Left hindlimb (tissue), 1 donor: Measurements from ENCODE around the gene IFI35.
"Not testable (repeated sequence)": the region's sequence is repeated elsewhere in the genome, so short reads cannot be mapped to it uniquely, and the experiment has no call there.

Experiments
- DNase-seq: peaks from one replicate; pipeline ENCODE4 v3.0.0-alpha.2; 2018

The IFI35 gene

DNA sequence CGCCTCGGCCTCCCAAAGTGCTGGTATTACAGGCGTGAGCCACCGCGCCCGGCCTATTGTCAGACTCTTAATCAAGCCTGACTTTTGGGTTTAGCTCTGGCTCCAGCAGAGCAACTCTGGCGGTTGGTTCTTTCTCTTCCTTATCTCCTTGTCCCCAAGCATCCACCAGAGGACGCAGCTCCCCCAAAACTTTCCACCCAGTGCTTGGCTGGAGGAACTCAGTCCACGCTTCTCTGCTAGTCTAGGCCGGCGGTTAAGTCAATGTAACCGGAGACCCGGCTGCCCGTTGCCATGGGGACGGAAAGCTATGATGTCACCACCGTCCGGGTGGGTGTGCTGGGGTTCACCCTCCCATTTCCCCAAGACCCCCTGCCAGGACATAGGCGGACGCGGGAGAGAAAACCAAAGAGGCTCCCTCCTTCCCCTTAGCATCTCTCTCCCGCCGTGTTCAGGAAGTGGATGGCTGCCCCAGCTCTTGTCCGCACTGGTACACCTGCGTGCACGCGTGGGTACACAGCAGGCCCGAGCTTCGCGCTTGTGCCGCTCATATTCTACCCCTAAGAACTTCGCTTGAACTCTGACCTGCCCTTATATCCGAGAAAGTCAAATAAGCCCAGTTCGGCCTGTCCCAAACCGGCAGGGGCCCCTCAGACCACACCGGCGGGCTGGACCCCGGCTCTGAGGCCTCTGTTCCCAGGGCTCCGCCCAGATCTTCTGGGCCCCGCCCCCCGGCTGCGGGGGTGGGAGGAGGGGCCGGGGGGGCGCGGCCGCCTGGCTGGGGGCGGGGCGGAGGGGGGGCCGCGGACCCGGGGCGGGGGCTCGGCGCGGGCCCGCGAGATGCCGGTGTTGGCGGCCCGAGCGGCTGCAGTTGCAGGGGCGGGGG lies 18.1 kb downstream of the IFI35 start, which contains the start of gene RND2:
RND2 (plus strand) TSS at position 825 of the 883 bp plus-strand sequence. CDS start 117 bp downstream, outside the sequence.
- DNase-seq: peak; percentile 95

DNA sequence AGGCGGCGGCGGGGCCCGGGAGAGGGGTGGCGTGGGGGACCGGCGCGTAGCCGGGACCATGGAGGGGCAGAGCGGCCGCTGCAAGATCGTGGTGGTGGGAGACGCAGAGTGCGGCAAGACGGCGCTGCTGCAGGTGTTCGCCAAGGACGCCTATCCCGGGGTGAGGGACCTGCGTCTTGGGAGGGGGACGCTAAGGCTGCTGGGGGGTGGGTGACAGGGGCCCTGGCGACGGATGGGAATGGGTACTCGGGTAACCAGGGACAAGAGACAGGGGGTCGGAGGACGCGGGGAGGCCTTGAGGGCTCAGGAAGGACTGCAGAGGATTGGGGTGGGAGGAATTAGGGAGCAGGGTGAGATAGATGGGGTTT lies 18.7 kb downstream of the IFI35 start:
- DNase-seq: no peak

DNA sequence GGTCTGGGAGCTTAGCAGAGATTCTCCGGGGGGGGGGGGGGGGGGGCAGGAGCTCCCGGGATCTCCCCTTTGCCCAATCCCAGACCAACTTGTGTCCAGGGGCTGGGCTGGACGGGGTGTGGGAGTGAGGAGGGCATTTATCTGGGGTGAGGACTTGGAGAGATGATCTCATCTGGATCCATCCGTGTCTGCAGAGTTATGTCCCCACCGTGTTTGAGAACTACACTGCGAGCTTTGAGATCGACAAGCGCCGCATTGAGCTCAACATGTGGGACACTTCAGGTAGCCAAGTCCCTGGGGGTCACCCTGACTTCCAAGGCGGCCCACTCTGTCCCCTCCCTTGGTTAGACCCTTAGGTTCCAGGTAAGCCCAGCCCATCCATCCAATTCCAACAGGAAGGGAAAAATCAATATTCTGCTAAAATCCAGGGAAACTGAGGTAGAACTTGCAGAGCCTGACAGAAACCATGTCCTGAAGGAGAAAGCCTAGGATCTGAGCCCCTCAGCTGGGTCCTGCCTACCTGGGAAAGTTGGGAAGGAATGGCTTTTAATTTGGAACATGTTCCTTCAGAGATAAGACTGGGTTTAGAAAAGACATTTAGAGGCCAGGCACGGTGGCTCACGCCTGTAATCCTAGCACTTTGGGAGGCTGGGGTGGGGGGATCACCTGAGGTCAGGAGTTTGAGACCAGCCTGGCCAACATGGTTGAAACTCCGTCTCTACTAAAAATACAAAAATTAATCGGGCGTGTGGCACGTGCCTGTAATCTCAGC lies 19.4 kb downstream of the IFI35 start:
- no peak for DNase-seq

DNA sequence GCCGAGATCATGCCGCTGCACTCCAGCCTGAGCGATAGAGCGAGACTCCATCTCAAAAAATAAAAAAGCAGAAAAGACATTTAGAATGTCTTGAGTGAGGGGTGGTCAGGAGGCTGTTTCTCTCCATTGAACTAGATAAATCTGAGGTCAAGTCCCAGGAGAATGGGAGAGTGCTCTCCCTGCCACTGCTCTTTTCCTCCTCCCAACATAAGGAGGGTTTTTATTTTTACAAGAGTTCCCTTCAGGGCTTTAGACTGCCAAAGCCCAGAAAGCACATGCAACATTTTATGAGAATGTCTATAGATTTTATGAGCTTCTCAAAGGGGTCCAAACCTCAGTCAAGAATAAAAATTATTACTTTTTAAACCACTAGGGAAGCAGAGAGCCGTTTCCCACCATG lies 20.0 kb downstream of the IFI35 start:
- no peak for DNase-seq

DNA sequence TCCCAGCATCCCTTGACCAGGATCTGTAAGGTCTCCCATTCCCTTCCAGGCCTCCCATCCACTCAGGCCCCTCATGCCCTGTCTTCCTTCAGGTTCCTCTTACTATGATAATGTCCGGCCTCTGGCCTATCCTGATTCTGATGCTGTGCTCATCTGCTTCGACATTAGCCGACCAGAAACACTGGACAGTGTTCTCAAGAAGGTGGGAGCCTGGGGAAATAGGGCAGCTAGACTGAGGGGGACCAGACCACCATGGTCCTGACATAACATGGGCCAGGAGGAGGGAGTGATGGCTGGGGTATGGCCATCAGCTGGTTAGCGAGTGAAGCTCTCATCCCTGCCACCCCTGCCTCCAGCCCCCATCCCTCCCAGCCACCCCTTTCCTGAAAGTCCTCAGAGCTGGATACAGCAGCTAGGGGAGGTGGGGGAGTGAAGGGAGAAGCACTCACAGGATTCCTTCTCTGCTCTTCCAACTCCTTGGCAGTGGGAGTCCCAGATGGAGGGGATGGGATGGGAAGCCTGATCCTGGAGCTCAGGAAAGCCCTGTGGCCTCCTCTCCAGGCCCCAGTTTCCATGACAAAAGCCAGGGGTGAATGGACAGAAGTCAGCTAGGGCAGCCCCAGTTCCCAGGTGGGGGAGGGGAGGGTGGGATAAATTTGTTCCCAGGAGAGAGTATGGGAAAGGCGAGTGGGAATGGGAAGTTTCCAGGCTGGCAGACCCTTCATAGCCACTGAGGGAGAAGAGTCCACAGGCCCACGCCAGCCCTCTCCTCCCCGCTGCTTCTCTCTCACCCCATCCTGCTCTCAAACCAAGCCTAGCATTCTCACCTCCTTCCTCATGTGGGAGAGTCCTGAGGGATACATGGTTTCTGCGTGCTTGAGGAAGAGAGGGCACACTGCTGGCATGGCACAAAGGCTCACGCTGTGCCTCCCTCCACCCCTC lies 20.8 kb downstream of the IFI35 start:
- DNase-seq: no peak

DNA sequence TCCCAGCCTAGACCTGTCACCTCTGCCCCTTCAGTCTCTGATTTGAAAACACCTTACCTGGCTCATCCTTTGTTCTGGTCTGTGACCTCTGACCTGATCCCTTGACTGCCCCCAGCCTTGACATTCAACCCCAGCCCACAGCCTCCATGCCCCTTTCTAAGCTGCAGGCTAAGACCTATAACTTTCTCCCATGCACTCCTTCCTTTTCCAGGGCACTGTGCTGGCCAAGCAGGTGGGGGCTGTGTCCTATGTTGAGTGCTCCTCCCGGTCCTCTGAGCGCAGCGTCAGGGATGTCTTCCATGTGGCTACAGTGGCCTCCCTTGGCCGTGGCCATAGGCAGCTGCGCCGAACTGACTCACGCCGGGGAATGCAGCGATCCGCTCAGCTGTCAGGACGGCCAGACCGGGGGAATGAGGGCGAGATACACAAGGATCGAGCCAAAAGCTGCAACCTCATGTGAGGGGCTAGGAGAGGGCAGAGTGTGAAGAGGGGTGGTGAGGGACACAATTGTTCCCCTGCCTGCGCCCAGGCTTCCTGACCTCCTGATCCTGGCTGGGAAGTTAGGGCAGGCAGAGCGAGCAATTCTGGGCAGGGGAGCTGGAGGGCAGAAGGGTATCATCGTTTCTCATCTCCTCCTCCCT lies 21.8 kb downstream of the IFI35 start:
- DNase-seq: no peak

DNA sequence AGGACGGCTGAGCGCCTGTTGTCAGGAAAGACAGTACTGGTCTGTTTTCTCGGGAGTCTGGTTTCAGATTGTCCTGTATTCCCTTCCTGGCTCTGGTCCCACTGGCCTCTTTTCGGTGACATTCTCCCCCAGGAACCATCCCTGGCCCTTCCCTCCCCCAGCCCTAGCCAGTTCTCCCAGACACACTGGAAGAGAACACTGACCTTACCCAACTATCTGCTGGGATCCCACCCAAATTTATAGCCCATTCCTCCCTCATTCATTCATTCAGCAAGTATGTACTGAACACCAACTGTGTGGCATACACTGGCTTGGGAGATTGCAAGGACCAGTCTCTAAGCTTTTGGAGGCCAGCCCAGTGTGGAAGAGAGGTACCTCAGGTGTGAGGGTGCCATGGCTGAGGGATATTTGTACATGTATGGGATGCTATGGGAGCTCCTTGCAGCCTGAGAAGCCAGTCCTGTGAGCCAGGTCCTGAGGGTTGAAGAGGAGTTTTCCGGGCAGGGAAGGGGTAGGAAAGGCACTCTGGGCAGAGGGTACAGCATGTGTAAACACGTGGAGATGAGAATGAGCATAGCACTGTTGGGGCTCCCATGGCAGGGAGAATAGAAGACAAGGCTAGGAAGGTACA lies 23.7 kb downstream of the IFI35 start:
- DNase-seq: no peak

DNA sequence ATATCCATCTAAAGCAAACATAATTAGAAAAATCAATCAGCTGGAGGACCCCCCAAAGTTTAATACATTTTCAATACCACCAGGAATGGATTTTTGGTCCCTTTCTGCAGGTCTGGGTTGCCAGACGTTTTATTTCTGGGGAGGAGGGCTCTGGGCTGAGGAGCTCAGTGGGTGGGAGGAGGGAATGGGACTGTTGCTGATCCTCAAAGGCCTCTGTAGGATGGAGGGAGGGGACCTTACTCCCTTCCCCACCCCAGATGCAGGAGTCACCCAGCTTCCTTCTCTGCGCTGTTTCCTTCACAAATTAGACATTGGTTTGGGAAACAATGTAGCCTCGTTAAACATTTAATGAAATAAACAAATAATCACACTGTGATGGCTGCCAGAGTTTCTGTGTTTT lies 25.1 kb downstream of the IFI35 start:
- DNase-seq: no peak

DNA sequence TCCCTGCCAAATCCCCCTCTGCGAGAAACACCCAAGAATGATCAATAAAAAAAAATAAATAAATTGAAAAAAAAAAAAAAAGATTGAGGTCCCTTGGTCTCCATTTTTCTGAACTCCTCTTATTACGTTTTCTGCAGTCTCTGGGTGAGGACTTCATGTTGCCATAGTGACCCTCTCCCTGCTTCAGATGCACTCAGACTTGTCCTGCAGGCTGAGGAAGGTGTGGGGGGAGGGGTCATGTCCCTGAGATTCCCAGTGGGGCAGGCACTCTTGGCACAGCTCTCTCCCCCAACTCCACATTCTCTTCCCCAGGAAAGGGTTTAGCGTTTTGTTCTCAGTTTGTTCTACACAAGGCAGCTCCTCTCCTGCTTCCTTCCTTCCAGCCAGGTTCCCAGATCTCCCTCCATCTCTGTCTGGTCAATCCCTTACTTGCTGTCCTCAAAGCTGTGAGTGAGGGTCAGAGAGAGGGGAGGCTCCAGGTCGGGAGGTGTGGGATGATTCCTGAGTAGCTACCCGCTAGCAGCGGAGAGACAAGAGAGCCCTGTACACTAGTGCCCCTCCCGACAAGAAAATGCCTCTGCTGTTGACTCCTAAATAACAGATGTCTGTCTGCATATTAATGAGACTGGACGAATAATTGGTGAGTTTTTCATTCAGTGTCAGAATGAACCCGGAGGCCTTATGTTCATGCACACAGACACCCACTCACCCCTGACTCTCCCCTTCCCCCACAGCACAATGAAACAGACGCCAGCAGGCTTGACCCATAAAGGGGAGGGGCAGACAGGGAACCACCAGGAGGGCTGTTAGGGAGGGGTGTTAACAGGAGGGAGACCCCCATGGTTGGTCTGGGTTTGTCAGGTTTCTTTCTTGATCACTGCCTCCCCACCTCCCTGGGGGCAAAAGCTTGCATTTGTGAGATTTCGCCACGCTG lies 27.6 kb downstream of the IFI35 start:
- DNase-seq: no peak

DNA sequence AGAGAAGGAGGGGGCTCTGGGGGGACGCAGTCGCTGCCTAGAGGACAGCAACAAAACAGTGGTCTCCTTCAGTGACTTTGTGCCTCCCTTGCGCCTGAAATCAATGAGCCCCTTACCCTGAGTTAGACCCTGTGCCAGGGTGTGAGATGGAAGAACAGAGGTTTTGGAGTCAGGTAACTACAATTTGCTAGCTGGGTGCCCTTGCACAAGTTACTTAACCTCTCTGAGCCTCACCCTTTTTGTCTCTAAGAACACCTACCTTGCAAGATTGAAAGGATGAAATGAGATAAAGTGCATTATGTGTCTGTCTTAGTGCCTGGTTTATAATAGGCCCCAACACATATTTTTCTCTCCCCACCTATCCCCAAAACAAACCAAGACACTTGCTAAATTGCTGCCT lies 28.3 kb downstream of the IFI35 start:
- DNase-seq: no peak

DNA sequence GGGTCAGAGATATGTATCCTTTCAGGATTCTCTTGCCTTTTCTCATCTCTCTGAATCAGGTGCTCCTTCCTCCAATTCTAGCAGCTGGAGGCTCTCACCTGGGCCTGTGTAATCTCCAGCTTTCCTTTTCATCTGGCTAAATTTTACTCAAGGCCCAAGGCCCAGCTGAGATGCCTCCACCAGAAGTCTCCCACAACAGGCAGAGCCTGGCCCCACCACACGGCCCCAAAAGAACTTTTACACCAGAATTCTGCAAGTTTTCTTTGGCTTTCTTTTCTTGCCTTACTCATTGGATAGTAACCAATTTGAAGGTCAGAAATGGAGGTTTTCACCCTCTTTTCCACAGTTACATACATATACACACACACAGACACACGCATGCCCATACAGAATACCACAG lies 33.1 kb downstream of the IFI35 start:
- no peak for DNase-seq

DNA sequence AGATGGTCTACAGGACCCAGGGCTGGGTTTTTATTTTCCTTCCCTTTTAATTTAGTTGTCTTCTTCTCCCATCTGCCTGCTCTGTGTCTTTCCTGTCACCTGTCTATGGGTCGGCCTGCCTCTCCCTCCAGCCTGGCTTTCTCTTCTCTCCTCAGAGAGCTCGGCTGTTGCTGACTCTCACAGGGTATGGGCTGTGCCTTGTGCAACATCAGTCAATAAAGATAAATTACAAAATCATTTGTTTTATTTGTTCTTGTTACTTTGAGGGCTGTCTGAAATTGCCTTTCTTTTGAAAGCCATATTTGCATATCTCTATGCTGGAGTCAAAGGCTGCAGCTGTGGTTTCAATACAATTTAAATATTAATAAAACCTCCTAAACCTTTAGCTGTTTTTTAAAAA lies 34.1 kb downstream of the IFI35 start:
- DNase-seq: no peak

DNA sequence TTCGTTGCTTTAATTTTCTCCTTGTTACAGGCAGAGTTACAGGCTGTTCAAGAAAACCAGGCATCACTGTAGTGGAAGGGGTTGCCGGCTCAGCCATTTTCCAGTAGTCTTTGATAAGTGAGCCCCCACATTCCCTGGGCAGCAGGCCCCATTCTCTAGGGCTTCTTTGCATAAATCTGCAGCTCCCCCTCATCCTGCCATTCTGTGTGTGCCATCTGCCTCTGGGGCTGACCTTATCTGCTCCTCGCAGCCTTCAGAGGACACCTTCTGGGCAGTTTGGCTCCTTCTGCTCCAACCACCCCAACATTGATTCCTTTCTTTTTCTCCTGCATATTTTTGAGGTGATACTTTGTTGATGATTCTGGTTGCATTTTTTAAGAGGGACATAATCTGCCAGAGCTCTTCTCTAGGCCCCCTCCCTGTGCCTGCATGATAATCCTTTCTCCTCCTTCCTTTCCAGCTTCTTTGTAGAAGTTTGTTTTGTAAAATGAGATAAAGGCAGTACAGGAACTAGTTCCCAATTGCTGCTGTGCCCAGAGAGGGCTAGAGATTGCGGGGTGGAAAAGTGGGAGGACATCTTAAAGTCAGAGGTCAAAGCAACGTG lies 35.5 kb downstream of the IFI35 start:
- no peak for DNase-seq

DNA sequence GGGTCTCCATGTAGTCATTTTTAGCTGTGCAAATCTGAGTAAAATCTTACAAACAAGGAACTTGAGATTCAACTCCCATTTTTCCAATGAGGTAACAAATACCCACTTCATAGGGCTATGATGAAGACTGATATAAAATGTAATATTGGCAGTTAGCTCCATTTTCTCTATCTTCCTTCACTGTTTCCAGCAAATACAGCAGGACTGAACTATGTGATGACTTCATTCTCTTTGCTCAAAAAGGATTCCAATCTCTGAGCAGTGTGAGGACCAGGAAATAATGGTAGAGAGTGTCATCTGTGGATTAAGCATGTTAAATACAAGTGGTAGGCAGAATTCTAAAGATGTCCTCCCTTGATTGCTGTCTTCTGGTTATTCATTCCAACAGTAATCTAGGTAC lies 36.7 kb downstream of the IFI35 start:
- no peak for DNase-seq

DNA sequence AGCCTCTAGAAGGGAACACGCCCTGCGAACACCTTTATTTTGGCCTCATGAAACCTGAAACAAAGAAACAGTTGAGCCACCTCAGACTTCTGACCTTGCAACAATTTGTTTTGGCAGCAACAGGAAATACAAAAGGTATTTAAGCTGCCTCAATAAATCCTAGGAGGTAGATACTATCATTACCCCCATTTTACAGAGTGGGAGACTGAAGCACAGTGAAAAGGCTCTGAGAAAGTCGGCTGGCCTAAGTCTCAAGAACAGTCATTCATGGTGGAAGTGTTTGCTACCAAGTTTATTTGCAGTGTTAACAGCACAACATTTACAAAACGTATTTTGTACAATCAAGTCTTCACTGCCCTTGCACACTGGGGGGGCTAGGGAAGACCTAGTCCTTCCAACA lies 37.4 kb downstream of the IFI35 start:
- no peak for DNase-seq

DNA sequence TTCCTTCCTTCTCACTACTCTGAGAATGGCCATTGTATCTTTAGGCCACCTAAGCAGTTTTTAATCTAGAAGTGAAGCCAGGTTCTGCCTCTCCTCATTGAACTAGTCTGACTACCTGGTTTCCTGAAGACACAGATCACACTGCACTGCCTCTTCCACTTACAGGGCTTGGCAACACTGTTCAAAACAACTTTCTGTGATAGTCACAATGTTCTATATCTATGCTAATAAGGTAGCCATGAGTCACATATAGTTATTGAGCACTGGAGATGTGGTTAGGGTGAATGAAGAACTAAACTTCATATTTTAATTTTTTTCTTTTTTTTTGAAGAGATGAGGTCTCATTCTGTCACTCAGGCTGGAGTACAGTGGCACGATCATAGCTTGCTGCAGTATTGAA lies 45.4 kb downstream of the IFI35 start:
- no peak for DNase-seq

DNA sequence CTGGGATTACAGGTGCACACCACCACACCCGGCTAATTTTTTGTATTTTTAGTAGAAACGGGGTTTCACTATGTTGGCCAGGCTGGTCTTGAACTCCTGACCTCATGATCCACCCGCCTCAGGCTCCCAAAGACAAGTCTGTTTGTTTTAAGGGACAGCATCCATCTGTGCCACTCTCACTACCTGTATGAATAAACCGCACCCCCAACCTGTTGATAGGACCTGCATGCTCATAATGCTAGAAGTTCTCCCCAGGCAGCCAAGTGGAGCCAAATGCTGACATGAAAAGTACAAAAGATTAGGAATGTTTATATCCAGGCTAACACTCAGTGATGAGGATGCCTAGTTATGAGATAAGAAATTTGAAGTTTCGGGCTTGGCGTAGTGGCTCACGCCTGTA lies 46.4 kb downstream of the IFI35 start:
- not testable (repeated sequence) for DNase-seq

DNA sequence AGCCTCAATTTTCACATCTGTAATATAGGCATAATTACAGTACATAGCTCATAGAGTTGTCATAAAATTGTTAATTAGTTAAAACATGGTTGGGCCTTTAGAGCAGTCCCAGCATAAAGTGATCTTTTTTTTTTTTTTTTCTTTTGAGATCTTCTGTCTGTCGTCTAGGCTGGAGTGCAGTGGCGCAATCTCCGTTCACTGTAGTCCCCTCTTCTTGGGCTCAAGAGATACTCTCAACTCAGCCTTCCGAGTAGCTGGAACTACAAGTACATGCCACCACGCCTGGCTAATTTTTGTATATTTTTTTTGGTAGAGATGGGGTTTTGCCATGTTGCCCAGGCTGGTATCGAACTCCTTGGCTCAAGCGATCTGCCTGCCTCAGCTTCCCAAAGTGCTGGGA lies 49.5 kb downstream of the IFI35 start:
- DNase-seq: no peak

DNA sequence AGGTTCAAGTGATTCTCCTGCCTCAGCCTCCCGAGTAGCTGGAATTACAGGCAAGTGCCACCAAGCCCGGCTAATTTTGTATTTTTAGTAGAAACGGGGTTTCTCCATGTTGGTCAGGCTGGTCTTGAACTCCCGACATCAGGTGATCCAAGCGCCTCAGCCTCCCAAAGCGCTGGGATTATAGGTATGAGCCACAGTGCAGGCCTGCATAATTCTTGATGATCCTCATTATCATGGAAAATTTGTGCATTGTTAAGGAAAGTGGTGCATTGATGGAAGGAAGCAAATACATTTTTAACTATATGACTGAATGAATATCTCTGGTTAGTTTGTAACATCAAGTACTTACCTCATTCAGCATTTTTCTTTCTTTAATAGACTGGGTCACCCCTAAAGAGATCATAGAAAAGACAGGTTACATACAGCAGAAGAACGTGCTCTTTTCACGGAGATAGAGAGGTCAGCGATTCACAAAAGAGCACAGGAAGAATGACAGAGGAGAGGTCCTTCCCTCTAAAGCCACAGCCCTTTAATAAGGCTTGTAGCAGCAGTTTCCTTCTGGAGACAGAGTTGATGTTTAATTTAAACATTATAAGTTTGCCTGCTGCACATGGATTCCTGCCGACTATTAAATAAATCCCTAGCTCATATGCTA lies 56.5 kb downstream of the IFI35 start:
- DNase-seq: no peak
